ENCODE data around the gene CUX1.
"Not testable (repeated sequence)": the region's sequence is repeated elsewhere in the genome, so short reads cannot be mapped to it uniquely, and the experiment has no call there.

Gene CUX1

DNA sequence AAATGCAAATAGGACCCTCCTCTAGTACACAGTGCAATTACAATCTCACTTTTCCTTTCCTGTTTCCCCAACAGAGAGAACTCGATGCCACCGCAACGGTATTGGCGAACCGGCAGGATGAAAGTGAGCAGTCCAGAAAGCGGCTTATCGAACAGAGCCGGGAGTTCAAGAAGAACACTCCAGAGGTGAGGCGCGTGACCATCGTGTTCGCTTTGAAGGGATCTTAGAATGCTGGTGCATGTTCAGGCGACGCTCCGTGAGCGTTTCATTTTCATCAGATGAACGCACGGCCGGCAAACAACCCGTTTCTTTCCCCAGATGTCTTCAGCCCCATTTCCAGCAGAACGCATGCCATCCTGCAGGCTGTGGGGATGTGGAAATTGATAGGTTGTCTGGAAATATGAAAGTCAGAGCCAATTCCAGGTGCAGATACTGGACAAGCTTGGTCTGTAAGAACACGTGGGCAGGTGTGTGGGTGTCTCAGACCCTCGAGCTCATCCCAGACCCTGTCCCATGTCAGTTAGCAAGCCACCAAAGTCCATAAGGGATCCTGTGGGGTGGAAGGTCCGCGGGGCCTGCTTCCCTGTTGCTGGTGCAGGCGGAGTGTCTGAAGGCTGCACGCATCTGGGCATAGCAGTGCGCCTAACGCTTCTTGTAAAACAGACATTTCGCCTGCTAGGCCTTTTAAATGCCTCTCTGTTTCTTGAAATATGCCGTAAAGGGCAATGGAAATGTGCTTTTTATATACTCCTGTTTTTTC, 98.8 kb downstream of the CUX1 start:
- DNase-seq (ENCODE audit: low spot score): no peak

DNA sequence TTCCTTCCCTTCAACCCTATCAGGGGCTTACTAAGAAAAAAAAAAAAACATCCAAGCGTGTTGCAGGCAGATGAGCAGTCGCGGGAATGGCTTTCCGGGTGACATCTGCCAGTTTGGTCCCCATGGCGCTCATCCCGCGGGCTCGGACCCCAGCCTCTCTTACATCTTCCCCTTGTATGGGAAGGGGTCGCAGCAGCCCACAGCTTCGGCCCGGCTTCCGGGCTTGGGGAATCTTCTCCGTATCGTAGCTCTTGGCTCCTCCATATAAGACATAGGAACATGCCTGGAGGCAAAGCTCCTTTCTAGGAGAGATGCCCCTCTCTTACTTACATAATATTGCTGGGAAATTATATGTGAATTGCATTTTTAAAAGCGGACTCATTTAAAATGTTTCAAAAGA, 99.5 kb downstream of the CUX1 start:
- DNase-seq (ENCODE audit: low spot score): no peak

DNA sequence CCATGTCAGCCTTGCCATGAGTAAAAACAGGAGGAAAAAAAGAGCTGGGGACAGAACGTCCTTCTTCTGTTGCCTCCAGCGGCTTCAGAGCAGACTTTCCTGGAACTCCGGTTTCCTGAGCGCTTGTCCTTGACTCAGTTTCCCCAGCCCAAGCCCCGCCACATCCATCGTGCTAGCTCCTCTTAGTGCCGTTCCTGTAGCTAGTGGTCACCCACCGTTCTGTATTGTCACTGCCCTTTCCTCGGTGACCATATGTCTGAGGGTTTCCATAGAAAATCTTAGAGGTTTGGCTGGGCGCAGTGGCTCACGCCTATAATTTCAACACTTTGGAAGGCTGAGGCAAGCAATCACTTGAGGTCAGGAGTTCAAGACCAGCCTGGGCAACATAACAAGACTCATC, 100.1 kb downstream of the CUX1 start:
- no peak for DNase-seq (ENCODE audit: low spot score)

DNA sequence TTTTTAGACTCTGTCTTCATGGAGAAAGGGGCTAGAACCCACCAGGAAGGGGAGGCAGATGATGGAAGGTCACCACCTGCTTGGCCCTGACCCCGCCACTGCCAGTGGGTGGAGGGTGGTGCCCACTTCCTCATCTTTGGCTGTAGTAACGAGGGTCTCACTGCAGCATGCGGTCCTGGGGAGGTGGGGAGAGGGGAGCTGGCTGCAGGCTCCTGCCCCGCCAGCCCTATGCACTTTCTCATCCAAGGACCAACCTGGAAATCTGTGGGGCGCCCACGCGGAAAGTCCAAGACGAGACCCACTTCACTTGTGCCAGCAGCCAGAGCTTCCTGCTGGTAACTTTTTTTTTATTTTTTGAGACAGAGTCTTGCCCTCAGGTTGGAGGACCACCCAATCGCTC, 101.0 kb downstream of the CUX1 start:
- no peak for DNase-seq (ENCODE audit: low spot score)

DNA sequence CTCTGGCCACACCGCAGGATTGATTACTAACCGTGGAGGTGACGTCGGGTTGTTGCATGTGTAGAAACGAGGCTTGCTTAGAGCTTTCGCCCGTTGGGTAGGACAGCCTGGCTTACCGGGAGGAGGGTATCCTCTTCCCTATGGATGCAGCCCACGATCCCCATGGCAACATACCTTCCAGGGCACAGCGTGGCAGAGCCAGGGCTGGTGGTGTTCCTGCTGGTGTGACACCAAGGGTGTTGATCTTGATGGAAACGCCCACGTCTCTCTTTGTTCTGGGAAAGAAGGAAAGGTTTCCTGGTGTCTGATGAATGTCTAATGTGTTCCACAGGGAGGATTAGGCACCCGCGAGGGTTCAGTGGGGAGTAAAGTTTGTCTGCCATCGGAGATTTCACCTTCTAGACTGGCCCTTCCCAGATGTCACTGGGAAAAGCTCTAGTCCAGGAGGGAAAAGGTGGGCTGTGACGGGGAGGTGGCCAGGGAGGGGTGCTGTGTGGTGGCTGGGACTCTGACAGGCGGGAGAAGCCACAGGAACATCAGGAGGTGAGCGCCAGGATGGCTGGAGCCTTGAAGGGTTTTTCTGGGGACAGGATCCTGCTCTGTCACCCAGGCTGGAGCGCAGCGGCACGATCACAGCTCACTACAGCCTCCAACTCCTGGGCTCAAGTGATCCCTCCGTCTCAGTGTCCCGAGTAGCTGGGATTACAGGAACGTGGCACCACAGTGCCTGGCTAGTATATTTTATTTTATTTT, 102.1 kb downstream of the CUX1 start:
- no peak for DNase-seq (ENCODE audit: low spot score)

DNA sequence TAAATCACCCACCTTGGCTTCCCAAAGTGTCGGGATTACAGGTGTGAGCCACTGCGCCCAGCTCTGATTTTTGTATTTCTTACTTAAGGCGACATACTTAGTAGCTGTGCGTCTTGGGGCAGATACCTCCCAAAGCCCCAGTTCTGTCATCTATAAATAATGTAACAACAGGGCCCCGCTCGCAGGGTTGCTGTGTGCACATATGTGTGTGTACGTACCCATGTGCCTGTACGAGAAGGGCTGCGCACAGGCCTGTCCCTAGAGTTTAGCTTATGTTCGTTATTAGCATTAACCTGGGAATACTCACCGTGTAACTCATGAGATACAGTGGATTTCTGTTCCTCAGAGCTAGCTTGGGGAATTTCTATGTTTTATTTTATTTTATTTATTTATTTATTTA, 103.6 kb downstream of the CUX1 start:
- no peak for DNase-seq (ENCODE audit: low spot score)

DNA sequence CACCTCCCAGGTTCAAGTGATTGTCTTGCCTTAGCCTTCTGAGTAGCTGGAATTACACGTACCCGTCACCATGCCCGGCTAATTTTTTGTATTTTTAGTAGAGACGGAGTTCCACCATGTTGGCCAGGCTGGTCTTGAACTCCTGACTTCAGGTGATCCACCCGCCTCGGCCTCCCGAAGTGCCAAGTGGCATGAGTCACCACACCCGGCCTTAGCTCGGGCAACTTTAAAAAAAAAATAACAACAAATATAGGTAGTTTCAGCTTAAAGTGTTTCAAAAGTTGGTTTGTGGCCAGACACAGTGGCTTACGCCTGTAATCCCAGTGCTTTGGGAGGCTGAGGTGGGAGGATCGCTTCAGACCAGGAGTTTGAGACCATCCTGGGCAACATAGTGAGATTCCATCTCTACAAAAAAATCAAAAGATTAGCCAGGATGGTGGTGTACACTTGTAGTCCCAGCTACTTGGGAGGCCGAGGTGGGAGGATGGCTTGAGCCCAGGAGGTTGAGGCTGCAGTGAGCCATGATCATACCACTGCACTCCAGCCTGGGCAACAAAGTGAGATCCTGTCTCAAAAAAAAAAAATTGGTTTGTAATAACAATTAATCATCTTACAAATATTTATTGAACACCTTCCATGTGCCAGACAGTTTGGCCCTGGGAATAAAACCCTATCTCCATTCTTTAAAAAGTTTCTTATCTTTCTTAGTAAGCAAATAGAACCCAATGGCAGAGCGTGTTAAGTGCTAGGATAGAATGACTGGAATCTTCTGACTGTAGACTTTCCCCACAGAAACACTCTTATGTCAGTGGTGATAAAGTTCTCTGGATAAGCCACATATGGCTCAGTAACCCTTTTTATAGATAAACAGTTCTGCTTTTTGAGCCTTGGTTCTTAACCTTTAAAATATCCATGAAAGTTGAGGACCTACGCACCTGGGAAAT, 104.4 kb downstream of the CUX1 start:
- not testable (repeated sequence) for DNase-seq (ENCODE audit: low spot score)

DNA sequence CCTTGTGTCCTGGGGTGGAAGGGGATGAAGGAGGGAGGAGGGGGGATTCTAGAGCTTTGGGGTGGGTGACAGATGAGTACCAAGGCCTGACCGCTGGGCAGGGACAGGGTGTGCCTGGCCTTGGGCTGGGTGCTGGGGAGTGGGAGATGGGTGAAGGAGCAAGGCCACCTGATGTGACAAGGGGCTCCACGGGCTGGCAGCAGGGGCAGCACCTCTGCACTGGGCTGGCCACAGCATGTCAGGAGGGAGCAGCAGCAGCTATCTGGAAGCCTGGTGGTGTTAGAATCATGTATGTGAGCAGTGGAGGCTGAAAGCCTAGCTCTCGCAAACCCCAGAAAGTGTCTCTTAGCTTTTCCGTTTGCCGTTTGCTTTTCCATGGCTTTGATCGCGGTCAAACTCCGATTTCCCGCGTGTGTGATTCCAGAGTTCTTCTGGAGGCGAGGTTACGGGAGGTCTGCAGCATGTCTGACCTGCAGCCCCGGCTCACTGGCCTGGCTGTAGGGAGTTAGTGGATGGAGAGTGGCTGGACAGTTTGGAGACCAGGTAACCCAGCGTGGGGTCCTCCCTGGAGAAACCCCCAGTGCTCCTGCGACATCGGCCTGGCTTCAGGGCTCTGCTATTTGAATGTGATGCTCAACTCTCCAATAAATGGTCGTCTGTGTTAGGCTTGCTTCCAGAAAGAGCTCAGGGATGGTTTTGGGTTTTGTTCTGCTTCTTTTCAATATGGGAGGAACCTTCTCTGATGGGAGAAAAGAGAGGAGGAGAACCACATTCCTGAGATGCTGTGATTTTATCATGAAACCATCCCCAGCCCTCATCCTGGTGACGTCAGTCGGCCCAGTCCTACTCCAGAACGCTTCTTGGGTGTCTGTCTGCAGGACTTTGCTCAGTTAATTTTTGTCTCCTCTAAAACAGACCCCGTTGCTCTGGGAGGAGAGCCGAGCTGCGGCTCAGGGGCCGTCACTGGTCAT, 105.5 kb downstream of the CUX1 start:
- DNase-seq (ENCODE audit: low spot score): peak; percentile 62

DNA sequence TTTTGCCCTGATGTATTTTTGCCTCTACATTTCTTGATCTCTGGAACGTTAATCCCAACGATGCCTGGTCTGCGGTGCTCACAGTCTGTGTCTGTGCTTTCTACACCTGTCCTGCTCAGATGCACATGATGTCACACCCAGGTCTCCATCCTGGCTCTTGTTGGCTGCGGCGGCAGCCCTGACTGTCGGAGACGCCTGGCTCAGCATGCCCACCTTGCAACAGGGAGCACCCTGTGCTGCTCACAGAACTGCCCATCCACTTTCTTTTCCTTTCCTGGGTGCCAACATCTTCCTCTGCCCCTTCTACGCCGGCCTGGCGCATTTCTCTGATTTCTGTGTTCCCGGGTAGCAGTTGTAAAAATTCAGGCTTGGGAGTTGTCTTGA, 106.2 kb downstream of the CUX1 start:
- DNase-seq (ENCODE audit: low spot score): no peak

DNA sequence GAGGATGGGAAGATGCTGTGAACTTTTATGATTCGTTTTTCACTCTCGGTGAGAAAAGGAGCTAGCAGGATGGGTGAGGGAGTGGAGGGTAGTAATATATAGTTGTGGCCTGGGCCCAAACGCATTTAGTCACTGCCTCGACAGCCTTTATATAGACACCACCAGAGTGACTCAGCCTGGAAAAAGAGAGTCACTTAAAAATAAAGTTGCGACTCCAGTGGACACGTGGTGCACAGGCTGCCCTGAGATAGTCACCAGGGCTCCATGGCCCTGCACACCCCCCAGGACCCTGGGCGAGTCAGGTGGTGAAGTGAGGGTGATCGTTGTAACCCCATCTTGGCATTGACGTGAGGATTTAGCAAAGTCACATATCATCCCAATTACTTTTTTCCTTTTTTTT, 106.7 kb downstream of the CUX1 start:
- peak; percentile 89 for DNase-seq (ENCODE audit: low spot score)

DNA sequence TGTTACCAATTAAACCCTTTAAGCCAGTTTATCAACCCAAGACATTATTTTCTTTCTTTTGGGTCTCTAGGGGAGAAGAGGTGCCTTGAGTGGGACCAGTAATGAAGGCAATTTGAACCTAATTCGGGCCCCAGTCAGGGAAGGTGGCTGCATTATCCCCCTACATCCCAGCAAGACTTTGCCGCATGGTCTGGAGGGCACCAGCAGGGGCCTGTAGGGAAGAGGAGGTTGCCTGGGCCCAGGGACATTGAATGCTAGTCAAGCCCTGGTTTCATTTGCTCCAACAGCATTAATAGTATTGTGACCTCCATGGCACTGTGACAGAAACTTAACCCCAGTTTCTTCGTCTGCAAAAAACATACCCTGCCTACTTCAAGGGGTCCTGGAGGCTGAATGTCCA, 108.8 kb downstream of the CUX1 start:
- no peak for DNase-seq (ENCODE audit: low spot score)

DNA sequence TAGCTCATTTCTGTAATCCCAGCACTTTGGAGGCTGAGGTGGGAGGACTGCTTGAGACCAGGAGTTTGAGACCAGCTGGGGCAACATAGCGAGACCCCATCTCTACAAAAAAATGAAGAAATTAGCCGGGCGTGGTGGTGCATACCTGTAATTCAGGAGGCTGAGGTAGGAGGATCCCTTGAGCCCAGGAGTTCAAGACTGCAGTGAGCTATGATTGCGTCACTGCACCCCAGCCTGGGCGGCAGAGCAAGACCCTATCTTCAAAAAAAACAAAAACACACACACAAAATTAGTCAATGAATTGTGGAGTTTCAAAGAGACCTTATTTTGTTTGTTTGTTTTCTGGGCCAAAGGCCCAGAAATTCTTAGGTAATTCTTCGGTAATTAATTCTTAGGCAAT, 110.0 kb downstream of the CUX1 start:
- no peak for DNase-seq (ENCODE audit: low spot score)

DNA sequence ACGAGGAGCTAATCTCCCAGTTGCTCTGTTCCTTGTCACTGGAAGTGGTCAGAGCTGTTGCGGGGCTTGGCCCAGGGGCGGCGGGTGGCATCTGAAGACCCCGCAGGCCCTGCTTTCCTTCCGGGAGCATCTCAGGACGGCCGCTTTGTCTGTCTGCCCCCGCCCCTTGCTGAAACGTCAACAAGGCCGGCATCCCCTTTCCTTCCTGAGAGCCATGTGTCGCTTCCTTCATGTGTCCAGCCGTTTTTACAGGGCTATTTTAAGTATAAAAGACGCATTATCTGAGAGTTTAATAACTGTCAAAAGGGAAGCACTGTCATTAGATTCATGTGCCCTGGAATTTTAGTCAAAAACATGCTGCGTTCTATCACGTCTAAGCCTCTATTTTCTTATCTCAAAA, 110.4 kb downstream of the CUX1 start:
- no peak for DNase-seq (ENCODE audit: low spot score)

DNA sequence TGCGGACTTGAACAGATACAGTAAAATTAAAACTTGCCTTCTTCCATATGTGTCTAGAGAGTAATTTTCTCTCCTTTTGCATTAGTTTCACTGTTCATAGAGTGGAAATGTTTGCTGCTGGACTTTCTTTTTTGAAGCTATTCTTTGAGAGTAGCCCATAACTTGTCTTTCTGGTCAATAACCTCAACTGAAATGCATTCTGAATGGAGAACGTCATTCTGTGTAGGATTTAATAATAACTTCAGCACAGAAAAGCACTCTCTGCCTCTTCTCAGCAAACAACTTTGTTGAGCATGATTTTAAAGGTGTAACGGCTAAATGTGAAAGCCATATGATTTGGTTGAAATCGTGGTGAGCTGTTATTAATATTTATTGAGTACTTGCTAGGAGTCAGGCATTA, 111.8 kb downstream of the CUX1 start:
- no peak for DNase-seq (ENCODE audit: low spot score)

DNA sequence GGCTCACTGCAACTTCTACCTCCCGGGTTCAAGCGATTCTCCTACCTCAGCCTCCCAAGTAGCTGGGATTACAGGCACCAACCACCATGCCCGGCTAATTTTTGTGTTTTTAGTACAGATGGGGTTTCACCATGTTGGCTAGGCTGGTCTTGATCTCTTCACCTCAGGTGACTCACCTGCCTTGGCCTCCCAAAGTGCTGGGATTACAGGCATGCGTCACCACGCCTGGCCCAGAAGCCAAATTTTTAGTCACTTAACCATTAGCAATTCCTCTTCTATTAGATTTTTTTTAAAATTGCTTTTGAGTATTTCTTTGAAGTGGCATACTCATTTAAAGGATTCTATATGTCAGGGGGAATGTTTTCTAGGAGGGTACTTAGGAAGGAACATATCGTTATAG, 112.5 kb downstream of the CUX1 start:
- DNase-seq (ENCODE audit: low spot score): not testable (repeated sequence)

DNA sequence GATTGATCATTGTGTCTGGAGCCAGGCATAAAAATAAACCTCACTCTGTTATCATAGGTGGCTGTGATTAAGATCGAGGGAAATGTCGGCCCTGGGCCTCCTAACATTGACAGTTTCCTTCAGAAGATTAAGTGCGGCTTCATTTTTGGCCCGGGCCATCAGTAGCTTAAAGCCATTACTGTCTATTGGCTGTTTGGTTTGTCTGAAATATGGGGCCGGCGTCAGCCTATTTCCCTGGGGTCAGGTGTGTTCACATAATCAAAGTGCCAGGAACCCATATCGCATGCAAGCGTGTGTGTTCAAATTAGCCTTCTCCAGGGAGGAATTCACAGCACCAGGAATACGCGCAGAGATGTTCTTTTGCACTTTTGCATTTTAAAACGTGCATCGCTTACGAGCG, 114.7 kb downstream of the CUX1 start:
- DNase-seq (ENCODE audit: low spot score): no peak

DNA sequence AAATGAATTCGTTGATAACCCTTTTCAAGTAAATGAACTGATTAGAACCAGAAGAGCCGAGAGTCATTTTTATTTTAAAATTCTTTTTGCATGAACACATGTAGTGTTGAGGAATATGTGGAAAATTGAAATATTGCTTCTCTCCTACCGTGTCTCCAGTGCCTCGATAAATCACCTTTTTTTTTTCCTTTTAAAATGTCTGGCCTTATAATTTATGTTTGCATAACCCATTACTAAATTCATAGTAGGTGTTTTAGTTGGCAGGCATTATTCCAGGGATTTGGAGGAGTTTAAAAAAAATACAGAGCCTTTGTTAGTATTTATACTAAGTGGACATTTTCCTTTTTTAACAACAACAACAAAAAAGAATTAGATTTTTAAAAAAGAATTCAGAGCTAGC, 115.6 kb downstream of the CUX1 start:
- DNase-seq (ENCODE audit: low spot score): no peak

DNA sequence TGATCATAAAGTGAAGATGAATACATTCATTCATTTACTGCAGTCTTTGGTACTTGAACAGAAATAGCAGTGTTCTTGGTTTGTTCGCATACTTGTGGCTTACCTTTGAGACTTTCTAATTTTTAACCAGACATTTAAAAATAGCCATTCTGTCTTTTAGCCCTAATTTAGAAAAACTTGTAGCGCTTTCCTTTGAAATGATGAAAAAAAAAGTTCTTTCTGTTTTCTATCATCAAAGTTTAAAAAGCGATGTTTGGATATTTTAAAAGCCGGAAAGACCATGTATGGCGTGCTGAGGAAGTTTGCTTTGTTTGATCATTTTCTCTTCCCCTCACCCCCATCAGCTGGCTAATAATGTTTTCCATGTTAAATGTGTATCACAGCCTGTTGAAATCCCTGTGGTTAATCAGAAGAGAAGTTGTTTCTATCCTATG, 116.3 kb downstream of the CUX1 start:
- DNase-seq (ENCODE audit: low spot score): no peak

DNA sequence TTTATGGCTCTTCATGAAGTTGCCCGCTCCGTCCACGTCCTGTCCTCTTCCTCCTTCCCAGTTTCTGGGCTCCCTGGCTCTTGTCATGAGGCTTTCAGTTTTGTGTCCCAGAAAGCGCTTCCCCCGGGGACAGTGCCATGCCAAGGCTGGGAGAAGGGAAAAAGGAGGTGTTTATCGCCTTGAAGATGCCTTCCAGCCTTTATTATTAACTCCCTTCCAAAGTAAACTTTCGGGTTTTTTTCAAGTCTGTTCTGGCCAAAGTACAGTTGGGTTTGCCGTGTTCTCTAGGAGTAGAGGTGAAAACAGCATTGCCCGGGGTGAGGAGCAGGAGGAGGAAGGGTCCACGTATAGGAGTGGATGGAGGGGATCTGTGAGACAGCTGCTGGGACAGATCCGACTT, 117.2 kb downstream of the CUX1 start:
- DNase-seq (ENCODE audit: low spot score): no peak

DNA sequence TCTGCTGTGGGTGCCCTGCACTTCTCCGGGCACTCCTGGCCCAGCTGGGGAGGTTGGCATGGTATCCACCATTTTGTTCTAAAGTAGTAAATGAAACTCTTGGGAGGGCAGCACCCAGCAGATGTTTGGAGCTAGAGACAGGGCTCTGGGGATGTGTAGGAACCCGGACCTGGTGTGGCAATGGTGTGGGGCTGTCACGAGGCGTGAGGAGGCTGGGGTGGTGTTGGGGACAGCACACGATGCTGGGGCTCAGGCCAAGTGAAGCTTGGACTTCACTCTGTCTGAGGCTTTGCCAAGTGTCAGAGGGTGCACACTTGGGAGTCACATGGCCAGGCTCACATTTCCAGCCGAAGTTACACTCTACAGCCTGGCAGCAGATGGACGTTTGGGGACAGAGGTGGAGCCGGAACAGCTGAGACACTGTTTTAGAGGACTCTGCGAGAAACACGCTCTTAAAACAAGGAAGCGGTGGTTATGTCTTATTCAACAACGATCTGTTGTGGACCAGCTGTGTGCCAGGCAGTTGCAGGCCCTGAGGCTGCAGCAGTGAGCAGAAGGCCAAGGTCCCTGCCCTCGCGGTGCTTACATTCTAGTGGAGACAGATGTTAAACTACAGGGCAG, 118.2 kb downstream of the CUX1 start:
- no peak for DNase-seq (ENCODE audit: low spot score)

DNA sequence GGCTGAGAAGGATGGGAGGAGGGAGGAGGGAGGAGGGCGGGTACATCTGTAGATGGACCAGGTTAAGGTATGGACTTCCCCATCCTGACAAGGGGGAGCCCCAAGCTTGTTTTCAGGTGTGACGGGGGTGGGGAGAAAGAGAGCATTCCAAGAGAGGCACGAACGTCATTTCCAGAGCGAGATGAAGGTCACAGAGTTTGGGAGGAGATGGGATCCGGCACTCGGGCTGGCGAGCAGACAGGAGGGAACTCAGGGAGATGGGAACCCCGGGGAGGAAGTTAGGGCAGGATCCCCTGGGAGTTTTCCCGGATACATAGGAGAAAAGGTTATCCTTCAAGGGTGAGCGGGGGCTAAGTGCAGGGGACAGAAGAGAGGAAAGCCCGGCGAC, 118.8 kb downstream of the CUX1 start:
- DNase-seq (ENCODE audit: low spot score): no peak
